GM21723 (cell line): ENCODE measurements around the gene SART3.
"Not testable (repeated sequence)": the region's sequence is repeated elsewhere in the genome, so short reads cannot be mapped to it uniquely, and the experiment has no call there.

Source experiments
- ATAC-seq: cut with Tn5 transposase; IDR thresholded peaks from one replicate; pipeline ENCODE4 v1.9.1; 2021; ENCODE audit warnings: mild to moderate bottlenecking, moderate library complexity; ENCODE audit not compliant: unreplicated experiment

The SART3 gene

DNA sequence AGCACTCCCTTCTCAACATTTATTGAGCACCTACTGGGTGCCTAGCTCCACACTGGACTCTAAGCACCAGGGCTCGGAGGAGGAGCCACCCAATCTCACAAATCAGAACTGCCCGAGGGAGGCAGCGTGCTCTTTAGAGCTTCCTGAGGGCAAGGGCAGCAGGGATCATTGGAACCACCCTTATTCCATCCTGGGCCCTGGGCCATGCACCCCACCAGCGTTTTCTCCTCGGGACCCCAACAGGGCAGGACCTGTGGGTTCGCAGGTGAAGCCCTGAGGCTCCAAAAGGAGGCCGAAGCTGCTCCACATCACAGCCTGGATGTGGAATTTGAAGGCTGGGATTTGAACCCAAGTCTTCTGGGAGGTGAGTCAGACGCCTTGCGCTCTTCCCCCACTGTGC, 21.5 kb upstream of the SART3 start:
- ATAC-seq: no peak

DNA sequence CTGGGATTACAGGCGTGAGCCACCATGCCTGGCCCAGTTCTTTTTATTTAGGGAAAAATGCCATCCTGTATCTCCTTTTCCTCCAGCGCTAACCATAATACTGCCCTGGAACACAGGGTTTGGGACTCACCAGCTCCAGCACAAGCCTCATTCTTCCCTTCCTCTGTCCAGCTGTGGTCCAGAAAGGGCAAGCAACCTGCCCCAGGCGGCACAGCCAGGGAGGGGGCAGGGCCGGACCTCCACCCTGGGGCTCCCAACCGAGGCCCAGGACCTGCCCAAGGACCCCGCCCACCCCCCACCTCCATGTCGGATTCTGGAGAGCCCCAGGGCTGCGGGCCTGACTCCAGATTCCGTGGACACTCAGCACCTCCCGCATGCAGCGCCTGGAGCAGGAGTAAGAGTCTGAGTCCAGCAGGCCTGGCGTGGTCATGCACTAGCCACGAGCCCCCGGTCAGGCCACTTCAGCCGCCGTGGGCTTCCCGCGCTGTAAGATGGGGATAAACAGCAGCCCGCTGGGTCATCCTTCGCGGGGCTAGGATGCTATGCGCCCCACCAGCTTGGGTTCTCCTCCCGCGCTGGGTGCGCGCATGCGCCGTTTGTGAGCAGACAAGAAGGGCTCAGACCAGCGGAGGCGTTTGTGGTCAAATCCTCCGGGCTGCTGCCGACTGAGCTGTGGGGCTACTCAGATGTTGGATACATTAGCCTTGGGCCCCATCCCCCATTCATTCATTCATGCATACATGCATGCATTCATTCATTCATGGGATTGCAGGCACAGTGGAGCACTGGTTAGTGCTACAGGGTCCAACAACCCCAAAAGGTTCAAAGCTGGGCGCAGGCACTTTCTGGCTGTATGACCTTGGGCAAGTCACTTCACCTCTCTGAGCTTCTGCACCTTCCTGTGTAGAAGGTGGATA, 20.6 kb upstream of the SART3 start:
- no peak for ATAC-seq

DNA sequence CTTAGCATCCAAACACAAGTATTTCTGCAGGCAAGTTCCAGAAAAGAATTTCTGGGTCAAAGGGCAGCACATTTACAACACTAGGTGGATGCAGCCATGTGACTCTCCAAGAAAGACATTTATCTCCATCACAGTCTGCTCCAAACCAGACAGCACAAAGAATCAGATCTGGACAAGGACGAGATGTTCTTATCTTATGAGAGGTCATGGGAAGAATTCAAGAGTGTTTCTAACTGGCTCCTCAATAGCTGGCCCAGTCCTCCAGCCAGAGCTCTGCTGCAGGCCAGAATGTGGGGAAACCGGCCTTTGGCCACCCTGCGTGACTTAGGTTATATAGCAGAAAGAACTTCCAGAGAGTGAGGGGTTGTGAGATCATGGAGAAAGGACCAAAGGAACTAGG, 19.6 kb upstream of the SART3 start:
- no peak for ATAC-seq

DNA sequence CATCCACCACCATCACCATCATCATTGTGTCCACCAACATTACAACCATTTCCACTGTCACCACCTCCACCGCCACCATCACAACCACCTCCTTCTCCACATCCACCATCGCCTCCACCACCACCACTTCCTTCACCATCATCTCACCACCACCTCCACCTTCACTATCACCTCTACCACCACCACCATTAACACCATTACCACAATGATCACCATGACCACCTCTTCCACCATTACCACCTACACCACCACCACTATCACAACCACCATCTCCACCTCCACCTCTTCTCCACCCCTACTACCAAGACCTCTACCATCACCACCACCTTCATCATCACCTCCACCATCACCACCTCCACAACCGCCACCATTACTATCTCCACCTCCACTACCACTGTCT, 17.8 kb upstream of the SART3 start:
- no peak for ATAC-seq

DNA sequence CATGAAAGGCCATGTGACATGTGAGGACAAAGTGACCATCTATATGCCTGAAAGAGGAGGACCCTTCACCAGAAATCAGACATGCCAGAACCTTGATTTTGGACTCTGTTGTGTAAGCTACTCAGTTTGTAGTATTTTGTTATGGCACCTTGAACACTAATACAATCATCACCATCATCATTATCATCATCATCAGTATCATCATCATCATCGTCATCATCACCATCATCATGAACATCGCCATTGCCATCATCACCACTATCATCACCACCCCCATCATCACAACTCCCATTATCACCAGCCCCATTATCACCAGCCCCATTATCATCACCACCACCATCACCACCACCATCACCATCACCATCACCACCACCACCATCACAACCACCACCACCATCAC, 17.3 kb upstream of the SART3 start:
- no peak for ATAC-seq

DNA sequence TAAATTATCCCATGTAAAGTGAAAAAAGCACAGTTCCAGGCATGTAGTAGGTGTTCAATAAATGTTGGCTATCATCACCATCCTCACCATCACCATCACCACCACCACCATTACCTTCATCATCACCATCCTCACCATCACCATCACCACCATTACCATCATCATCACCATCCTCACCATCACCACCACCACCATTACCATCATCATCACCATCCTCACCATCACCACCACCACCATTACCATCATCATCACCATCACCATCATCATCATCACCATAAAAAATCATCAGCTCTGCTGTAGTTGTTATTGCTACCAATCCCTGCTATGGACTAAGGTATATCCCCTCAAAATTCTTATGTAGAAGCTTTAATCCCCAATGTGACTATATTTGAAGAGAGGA, 16.5 kb upstream of the SART3 start:
- ATAC-seq: no peak

DNA sequence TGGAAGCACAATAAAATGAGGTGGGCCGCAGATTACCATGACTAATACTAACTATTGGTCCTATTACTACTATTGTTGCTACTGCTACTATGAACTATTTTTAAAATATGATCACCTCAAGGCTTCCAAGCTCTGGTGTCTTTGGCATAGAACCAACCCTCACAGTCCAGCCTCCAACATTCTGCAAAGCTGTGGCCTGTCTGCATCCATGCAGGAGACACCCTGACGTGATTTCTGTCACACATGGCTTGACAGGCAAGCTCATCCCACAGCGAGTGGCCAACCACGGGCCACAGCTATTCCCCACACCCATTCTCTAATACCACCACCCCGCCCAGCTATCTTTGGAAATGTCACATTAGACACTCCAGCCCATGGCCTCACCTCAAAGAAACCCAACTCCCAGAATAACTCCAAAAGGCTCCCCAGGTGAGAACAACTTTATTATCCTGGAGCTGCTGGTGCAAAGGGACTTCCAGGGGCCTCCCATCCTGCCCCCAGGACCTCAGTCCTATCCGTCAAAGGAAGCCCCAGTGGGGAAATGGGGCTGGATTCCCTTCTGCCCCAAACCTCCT, 15.8 kb upstream of the SART3 start:
- no peak for ATAC-seq

DNA sequence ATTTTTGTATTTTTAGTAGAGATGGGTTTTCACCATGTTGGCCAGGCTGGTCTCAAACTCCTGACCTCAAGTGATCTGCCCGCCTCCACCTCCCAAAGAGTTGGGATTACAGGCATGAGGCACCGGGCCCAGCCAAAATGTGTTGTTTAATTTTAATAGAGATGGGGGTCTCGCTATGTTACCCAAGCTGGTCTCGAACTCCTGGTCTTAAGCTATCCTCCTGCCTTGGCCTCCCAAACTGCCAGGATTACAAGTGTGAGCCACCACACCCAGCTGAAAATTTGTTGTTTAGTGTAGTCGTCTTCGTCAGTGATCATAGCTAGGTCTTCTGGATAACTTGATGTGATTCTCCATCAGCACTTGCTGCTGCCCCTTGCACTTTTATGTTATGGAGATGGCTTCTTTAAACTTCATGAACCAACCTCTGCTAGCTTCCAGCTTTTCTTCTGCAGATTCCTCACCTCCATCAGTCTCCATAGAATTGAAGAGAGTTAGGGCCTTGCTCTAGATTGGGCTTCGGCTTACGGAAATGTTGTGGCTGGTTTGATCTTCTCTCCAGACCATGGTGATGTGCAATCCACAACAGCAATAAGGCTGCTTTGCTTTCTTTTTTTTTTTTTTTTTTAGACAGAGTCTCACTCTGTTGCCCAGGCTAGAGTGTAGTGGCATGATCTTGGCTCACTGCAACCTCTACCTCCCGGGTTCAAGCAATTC, 14.4 kb upstream of the SART3 start:
- ATAC-seq: no peak

DNA sequence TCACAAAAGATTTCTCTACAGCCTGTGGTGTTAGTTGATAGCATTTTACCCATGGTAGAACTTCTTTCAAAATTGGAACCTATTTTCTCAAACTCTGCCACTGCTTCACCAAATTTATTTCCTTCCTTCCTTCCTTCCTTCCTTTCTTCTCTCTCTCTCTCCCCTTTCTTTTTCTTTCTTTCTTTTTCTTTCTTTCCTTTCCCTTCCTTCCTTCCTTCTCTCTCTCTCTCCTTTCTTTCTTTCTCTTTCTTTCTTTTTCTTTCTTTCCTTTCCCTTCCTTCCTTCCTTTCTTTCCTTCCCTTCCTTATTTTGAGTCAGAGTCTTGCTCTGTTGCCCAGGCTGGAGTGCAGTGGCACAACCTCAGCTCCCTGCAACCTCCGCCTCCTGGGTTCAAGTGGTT, 13.3 kb upstream of the SART3 start:
- not testable (repeated sequence) for ATAC-seq

DNA sequence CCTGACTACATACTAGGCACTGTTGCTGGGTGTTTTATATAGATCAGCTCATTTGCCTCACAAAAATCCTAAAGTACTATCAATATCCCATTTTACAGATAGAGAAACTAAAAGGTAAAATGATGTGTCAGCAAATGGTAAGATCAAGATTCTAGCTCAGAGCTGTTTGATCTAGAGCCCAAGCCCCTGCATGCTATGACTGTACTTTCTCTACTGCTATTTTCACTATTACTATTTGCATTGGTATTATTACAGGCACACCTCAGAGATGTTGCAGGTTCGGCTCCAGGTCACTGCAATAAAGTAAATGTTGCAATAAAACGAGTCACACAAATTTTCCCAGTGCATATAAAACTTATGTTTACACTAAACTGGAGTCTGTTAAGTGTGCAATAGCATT, 12.3 kb upstream of the SART3 start:
- ATAC-seq: no peak

DNA sequence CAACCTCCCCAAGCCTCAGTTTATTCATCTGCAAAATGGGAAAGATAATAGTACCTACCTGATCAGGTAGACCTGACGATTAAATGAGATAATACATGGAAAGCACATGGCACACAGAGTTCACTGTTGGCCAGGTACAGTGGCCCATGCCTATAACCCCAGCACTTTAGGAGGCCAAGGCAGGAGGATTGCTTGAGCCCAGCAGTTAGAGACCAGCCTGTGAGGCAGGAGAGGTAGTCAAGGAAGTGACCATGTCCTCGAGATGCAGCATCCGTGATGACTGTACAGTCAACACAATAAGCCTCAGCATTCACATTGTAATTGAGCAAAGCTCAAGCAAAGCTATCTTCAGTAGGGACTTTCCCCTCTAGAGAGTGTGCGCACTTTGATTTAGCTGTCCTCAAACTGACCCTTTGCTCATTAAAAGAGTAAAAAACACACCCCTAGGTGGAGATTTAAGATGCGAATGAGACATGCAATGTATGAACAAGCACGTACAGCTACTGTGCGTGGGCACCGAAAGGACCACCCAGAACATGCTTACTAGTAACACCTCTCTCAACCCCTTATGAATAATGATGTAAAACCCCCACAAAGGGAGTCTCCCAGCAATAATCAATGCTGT, 11.3 kb upstream of the SART3 start:
- peak; percentile 29 for ATAC-seq

DNA sequence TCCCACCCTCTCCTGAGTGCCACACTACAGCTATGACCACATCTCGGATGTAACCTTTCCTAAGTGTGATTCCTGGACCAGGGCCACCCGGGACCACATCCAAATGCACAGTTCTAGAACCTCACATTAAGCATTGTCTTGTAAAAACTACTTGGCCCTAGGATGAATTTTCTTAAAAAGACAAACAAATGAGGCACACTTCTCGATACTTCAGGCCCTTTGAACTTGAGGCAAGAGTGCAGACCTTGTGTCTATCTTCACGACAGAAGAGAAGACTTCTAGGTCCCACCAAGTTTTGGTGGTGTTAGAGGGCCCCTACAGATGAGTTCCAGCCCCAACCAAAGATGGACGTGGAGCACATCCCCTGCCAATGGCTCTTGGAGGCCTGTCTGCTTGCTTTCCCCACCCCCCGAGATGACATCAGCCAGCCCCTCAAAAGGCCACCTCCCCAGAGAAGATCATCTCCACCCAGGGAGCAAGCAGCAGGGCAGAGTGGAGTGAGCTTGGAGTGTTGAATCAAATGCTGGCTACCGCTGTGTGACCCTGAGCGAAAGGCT, 10.7 kb upstream of the SART3 start:
- ATAC-seq: no peak

DNA sequence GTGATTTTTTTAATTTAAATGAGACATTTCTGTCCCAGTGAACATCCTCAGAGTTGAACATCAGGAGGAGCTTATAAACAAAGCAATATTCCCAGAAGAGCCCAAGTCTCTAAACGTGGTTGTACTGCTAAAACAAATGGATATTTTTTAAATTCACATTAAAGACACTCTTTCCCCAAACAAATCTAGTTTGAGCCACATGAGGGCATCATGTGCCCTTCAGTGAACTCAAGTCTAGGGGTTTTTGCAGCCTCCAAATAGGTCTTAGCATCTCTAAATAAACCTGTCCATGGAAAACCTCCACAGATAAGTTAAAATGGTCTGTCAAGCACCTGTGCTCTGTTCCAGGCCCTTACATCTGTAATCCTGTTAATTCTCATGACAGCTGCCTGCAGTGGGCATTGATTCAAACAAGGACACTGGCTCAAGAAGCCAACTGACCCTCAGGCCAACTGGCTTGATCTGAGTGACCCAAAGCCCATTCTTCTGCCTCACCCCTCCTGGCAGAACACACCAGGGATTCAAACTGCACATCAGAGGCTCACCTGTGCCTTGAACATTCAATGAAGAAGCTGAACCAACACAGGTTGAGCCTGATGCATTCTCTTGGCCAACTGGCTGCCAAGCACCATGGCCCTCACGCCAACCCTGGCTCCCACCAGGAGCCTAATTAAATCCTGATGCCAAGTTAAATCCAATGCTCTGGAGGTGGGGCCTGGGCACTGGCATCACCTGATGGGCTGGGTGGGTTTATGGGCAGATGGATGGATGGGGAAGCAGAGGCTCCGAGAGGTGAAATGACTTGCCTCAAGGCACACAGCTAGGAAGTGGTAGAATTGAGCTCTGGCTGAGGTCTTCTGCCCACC, 10.0 kb upstream of the SART3 start:
- no peak for ATAC-seq

DNA sequence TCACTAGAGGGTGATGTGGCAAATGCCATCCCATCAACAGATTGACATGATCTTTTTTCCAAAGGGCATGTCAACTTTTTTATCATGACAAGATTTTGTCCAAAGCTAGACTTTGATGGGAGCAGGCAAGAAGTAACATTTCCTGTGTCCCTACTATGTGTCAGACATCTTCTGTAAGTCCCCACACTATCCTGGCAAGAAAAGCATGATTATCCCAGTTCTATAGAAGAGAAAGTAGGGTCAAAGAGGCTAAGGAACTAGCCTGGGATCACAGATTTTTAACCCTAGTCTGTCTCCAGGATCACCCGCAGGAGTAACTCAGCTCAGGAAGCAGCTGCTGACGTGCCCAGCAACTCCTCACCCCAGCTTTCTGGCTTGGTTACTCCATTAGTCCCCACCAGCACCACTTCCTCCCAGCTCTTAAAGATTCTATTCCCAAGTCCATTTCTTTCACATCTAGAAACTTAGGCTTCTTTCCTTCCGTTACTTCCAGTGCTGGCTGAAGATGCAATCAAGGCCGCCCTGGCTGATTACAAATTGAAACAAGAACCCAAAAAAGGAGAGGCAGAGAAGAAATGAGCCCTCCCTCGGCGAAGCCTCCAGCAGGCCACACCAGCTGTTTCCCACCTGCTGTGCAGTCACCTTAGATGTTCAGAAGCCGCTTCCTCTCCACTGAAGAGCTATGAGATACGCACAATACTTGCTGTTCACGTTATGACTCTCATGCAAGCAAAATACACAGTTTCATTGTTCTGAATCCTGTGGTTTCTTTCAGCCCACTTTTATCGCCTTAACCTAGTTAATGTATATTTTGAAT, 7.6 kb upstream of the SART3 start:
- peak; percentile 70 for ATAC-seq

DNA sequence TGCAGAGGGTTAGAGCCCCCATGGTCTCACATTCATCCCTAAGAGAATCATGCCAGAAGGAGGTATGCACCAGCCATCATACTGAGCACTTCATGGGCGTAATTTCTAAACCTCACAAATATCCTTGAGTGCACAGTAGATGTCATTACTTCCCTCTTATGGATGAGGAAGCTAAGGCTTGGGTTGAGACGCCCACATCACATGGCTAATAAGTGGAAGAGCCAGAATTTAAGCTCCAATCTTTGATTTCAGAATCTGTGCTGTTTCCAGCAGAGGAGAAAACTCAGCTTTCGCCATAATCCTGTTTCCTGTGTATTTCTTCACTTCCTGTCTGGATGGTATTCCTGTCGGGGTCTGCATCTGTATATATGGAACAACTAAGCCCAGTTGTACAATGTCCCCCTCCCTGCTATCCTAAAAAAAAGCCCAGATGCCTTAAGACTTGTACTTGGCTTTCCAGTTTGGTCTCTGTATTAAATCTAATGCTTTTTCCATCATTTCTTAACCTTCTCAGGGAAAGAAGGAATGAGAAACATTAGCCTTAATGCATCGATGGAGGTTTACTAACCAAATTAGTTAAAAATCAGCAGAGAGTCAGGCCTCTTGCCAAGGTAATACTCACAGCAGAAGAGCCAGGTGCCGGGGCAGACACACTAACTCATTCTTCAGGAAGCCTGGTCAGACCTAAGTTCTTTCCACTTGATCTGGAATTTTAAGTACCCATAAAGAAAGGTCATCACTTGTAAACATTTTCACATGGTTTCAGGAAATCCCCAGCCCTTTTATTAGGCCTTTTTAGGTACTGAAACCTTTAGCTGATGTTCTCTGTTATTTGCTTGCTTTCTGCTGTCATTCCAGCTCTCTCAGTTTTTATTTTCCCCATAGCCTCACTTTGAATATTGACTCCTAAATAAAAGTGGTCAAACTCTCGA, 6.7 kb upstream of the SART3 start:
- no peak for ATAC-seq

DNA sequence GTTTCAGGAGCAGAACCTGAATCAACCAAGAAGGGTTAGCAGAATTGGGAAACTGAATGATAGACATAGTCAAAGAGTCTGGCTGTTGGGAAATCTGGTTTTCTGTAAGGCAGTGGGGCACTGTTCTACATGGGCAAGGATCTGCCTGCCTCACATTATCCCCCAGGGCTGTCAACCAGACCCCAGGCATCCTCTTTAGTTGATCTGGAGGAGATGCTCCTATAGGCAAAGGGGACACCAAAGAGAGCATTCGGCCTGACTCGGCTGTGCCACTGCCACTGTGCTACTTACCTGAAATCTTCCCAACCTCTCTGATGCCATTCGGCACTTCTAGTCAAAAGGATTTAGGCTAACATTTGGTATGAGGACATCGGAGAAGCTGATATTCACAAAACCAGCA, 5.5 kb upstream of the SART3 start:
- no peak for ATAC-seq

DNA sequence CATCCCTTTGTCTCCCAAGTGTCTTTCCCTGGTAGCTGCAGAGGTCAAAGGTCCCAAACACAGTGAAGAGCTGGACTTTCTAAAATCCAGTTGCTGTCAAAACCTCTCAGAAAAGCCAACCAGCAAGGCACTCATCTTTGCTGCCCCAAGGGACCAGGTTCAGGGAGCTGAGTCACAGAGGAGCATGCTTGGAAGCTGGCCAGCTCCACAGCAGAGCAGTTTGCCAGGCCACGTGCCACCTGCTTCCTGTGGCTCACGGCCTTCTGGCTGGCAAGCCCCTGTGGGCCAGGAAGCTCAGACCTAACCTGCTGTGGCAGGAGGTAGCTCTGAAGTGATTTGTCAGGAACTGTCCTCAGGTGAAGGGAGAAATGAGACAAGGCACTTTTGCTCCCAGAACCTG, 5.0 kb upstream of the SART3 start:
- no peak for ATAC-seq

DNA sequence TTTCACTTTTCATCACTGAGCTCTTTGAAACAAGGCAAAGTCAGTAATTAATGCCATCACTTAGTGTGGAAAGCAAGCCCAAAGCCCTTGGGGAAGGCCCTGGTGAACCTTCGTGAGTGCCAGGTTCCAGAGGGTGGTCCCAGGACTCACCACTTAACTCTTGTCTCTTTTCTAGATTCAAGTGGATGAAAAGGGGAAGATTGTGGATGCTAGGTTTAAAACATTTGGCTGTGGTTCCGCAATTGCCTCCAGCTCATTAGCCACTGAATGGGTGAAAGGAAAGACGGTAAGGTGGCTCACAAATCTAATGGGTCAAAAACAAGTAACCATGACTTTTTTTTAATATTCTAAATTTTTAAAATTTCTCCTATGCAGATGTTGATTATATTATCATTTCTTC, 4.2 kb upstream of the SART3 start:
- ATAC-seq: no peak
